H1 (cell line): ENCODE data around the gene KIAA1328. TPM values are rescaled to one million over a fixed set of nuclear protein-coding genes. Genes with fewer than 3 reads are reported as not detected.

ENCODE experiments used
- CTCF ChIA-PET: fragments of 300-600 bp; sonication (Branson Sonifier 250); formaldehyde crosslinking; loops from one replicate; lab custom pipeline; 2021; ENCODE audit not compliant: partially characterized antibody; lab: Charles Lee
- POLR2A ChIA-PET: fragments of 300-600 bp; sonication (Branson Sonifier 250); formaldehyde crosslinking; loops from one replicate; lab custom pipeline; 2021; ENCODE audit warnings: inconsistent platforms; ENCODE audit not compliant: partially characterized antibody; lab: Charles Lee
- DNase-seq, 2 experiments: peaks; one replicate each; pipeline versions ENCODE4 v3.0.0 to v3.0.0-alpha.2; 2010 to 2022; ENCODE audit warnings: low spot score in 2 of 2, low read depth in 1 of 2, mixed read lengths in 1 of 2
- FAIRE-seq: peaks from 2 replicates; lab custom pipeline; 2011; peaks lifted over from hg19 to GRCh38; lab: Jason Lieb, UNC
- H2AFZ ChIP-seq: 2 replicates; pipeline ENCODE4 v1.8.1; 2012; ENCODE audit warnings: low read length, inconsistent platforms
- H2AK5ac ChIP-seq: 2 replicates; pipeline ENCODE4 v1.6.1; 2013; ENCODE audit warnings: low read depth, low read length
- H2BK120ac ChIP-seq: replicated peaks from 2 replicates; pipeline ENCODE3; 2013; ENCODE audit warnings: low read depth, low read length, inconsistent platforms
- H2BK12ac ChIP-seq: 2 replicates; pipeline ENCODE4 v1.6.1; 2013; ENCODE audit warnings: low read depth, low read length
- H2BK15ac ChIP-seq: 2 replicates; pipeline ENCODE4 v1.6.1; 2013; ENCODE audit warnings: low read length
- H2BK20ac ChIP-seq: 2 replicates; pipeline ENCODE4 v1.6.1; 2013; ENCODE audit warnings: low read length
- H2BK5ac ChIP-seq: 2 replicates; pipeline ENCODE4 v1.6.1; 2013; ENCODE audit warnings: low read depth, low read length
- H3K14ac ChIP-seq: 2 replicates; pipeline ENCODE4 v1.6.1; 2013; ENCODE audit warnings: inconsistent platforms; ENCODE audit not compliant: insufficient read length
- H3K18ac ChIP-seq: 2 replicates; pipeline ENCODE4 v1.6.1; 2013; ENCODE audit warnings: low read length; ENCODE audit errors: extremely low read depth
- H3K23ac ChIP-seq: 2 replicates; pipeline ENCODE4 v1.6.1; 2013; ENCODE audit warnings: inconsistent platforms; ENCODE audit not compliant: insufficient read length
- H3K23me2 ChIP-seq: 2 replicates; pipeline ENCODE4 v1.6.1; 2013; ENCODE audit warnings: low read depth, low read length
- H3K27ac ChIP-seq: 2 replicates; pipeline ENCODE4 v1.6.1; 2011; ENCODE audit warnings: low read depth, low read length, inconsistent platforms
- H3K27me3 ChIP-seq, 4 experiments: replicated peaks in 1 of 4; 1 replicate in 1 of 4; 2 replicates in 3 of 4; pipeline versions ENCODE4 v1.6.1 to v1.8.1; 2011 to 2013; ENCODE audit warnings: low read length in 3 of 4, mild to moderate bottlenecking in 3 of 4, inconsistent platforms in 2 of 4, mixed read lengths in 2 of 4, moderate library complexity in 1 of 4; ENCODE audit not compliant: control insufficient read depth in 3 of 4, insufficient read depth in 3 of 4; ENCODE audit errors: extremely low read depth in 1 of 4
- H3K36me3 ChIP-seq, 4 experiments: 2 replicates each; pipeline versions ENCODE4 v1.6.1 to v1.8.1; 2011 to 2013; ENCODE audit warnings: mild to moderate bottlenecking in 4 of 4, low read length in 3 of 4, moderate library complexity in 2 of 4, control low read depth in 1 of 4, inconsistent platforms in 1 of 4; ENCODE audit not compliant: insufficient read depth in 4 of 4, control insufficient read depth in 2 of 4
- H3K4ac ChIP-seq: replicated peaks from 2 replicates; pipeline ENCODE3; 2013; ENCODE audit warnings: low read length, low read depth, mixed read lengths, inconsistent platforms; ENCODE audit not compliant: insufficient read length
- H3K4me1 ChIP-seq, 4 experiments: replicated peaks in 1 of 4; 1 replicate in 1 of 4; 2 replicates in 3 of 4; pipeline versions ENCODE4 v1.6.1 to v1.8.1; 2011 to 2013; ENCODE audit warnings: low read length in 3 of 4, inconsistent platforms in 2 of 4, mixed read lengths in 1 of 4; ENCODE audit not compliant: insufficient read depth in 4 of 4, control insufficient read depth in 3 of 4
- H3K4me2 ChIP-seq, 2 experiments: 2 replicates each; pipeline versions ENCODE4 v1.6.1 to v1.8.1; 2011 to 2013; ENCODE audit warnings: low read depth in 2 of 2, low read length in 2 of 2, control low read depth in 1 of 2, inconsistent platforms in 1 of 2, mild to moderate bottlenecking in 1 of 2; ENCODE audit not compliant: insufficient read depth in 1 of 2
- H3K4me3 ChIP-seq, 4 experiments: fragments of 200-600, 300-600 bp in 1 of 4; sonication (generic), shearing (Covaris generic), sonication (Bioruptor Twin) in 1 of 4; 2 replicates each; pipeline versions ENCODE4 v1.5.1 to v1.8.1; 2011 to 2016; ENCODE audit warnings: low read length in 4 of 4, low read depth in 3 of 4, control low read depth in 2 of 4, inconsistent platforms in 2 of 4, mild to moderate bottlenecking in 2 of 4, mixed read lengths in 1 of 4, moderate library complexity in 1 of 4; ENCODE audit not compliant: insufficient read depth in 2 of 4; ENCODE audit errors: extremely low read depth in 1 of 4
- H3K56ac ChIP-seq: replicated peaks from 2 replicates; pipeline ENCODE3; 2013; ENCODE audit warnings: low read depth, mild to moderate bottlenecking, mixed read lengths, low read length, inconsistent platforms; ENCODE audit not compliant: insufficient read length
- H3K79me1 ChIP-seq: 2 replicates; pipeline ENCODE4 v1.6.1; 2013; ENCODE audit warnings: low read depth, low read length, control low read depth
- H3K79me2 ChIP-seq, 2 experiments: 2 replicates each; pipeline versions ENCODE4 v1.6.1 to v1.8.1; 2012 to 2013; ENCODE audit warnings: low read length in 2 of 2, mild to moderate bottlenecking in 2 of 2, inconsistent platforms in 1 of 2; ENCODE audit not compliant: insufficient read depth in 2 of 2, control insufficient read depth in 1 of 2
- H3K9ac ChIP-seq, 4 experiments: replicated peaks in 1 of 4; 1 replicate in 1 of 4; 2 replicates in 3 of 4; pipeline versions ENCODE4 v1.6.1 to v1.8.1; 2011 to 2013; ENCODE audit warnings: low read depth in 3 of 4, low read length in 3 of 4, control low read depth in 2 of 4, mild to moderate bottlenecking in 2 of 4, moderate library complexity in 2 of 4, inconsistent platforms in 1 of 4; ENCODE audit errors: extremely low read depth in 1 of 4
- H3K9me3 ChIP-seq, 2 experiments: 2 replicates each; pipeline versions ENCODE4 v1.6.1 to v1.8.1; 2012 to 2013; ENCODE audit warnings: mild to moderate bottlenecking in 2 of 2, moderate library complexity in 2 of 2, control low read depth in 1 of 2, inconsistent platforms in 1 of 2, low read depth in 1 of 2, low read length in 1 of 2, mixed read lengths in 1 of 2; ENCODE audit not compliant: insufficient read depth in 2 of 2
- H4K20me1 ChIP-seq, 2 experiments: replicated peaks in 1 of 2; 2 replicates each; pipeline versions ENCODE3 to v1.8.1; 2011 to 2013; ENCODE audit warnings: inconsistent platforms in 2 of 2, low read length in 2 of 2, mild to moderate bottlenecking in 1 of 2; ENCODE audit not compliant: insufficient read depth in 2 of 2, control insufficient read depth in 1 of 2
- H4K5ac ChIP-seq: 2 replicates; pipeline ENCODE4 v1.6.1; 2013; ENCODE audit warnings: low read length, low read depth, mixed read lengths, inconsistent platforms; ENCODE audit not compliant: insufficient read length
- H4K8ac ChIP-seq: 2 replicates; pipeline ENCODE4 v1.8.0; 2013; ENCODE audit warnings: mild to moderate bottlenecking, moderate library complexity, low read length, inconsistent platforms; ENCODE audit not compliant: insufficient read depth; ENCODE audit errors: extremely low read depth
- H4K91ac ChIP-seq: replicated peaks from 2 replicates; pipeline ENCODE3; 2013; ENCODE audit warnings: low read length, mixed read lengths, inconsistent platforms; ENCODE audit not compliant: insufficient read length
- ASH2L ChIP-seq: fragments of 200-600, 300-600 bp; sonication (generic); IDR thresholded peaks from one replicate; pipeline ENCODE4 v1.7.1; 2017; ENCODE audit warnings: low read length
- ATF3 ChIP-seq: IDR thresholded peaks from 2 replicates; pipeline ENCODE4 v1.6.1; 2011; ENCODE audit warnings: low read depth, mild to moderate bottlenecking, low read length; ENCODE audit not compliant: insufficient read depth
- CHD1 ChIP-seq: IDR thresholded peaks from 2 replicates; pipeline ENCODE4 v1.6.1; 2012; ENCODE audit warnings: low read depth, low read length, improper control_type of control experiment
- CHD2 ChIP-seq: IDR thresholded peaks from 2 replicates; pipeline ENCODE4 v1.6.1; 2012; ENCODE audit warnings: low read length, improper control_type of control experiment
- GTF2F1 ChIP-seq: IDR thresholded peaks from 2 replicates; pipeline ENCODE4 v1.6.1; 2012; ENCODE audit warnings: low read depth, low read length, improper control_type of control experiment, borderline replicate concordance
- HDAC6 ChIP-seq: IDR thresholded peaks from one replicate; pipeline ENCODE4 v1.7.1; 2012; ENCODE audit warnings: low read depth, mild to moderate bottlenecking, inconsistent platforms, low read length, moderate library complexity
- KDM1A ChIP-seq: fragments of 200-600, 300-600 bp; sonication (generic); IDR thresholded peaks from 2 replicates; pipeline ENCODE4 v1.7.1; 2016; ENCODE audit warnings: mild to moderate bottlenecking, low read length, borderline replicate concordance
- POLR2A ChIP-seq, 2 experiments: IDR thresholded peaks; 1 replicate in 1 of 2; 2 replicates in 1 of 2; pipeline ENCODE4 v1.6.1; 2011; ENCODE audit warnings: low read depth in 2 of 2, low read length in 2 of 2, mild to moderate bottlenecking in 2 of 2; ENCODE audit errors: control extremely low read depth in 1 of 2
- SP4 ChIP-seq: IDR thresholded peaks from 2 replicates; pipeline ENCODE4 v1.6.1; 2012; ENCODE audit warnings: low read length, inconsistent platforms
- WGBS, 2 experiments: shearing (Covaris generic) in 1 of 2; methylation state at CpG; one replicate each; pipeline versions ENCODE4 v1.1.6 to v1.1.7; 2013 to 2015; ENCODE audit warnings: low lambda C conversion rate in 2 of 2, mixed read lengths in 2 of 2, inconsistent platforms in 1 of 2, low coverage in 1 of 2, missing lambda C conversion rate in 1 of 2; ENCODE audit not compliant: insufficient replicate concordance in 2 of 2, insufficient coverage in 1 of 2, insufficient read length in 1 of 2; ENCODE audit errors: extremely low coverage in 1 of 2, missing lambda C conversion rate in 1 of 2; 5-methylcytosine and 5-hydroxymethylcytosine counted together
- polyA plus RNA-seq, 7 experiments: library from polyadenylated mRNA; depleted of rRNA in 3 of 7; stranded (reverse) in 5 of 7; unstranded in 2 of 7; fragments of >200 nt in 5 of 7; fragments of 200-250 nt in 2 of 7; gene quantifications; 1 replicate in 5 of 7; 2 replicates in 1 of 7; 4 replicates in 1 of 7; pipeline versions ENCODE4 v1.2.1 to v1.2.3, GENCODE V29; 2011 to 2013; ENCODE audit warnings: missing spikeins in 2 of 7, mixed read lengths in 2 of 7
- total RNA-seq: library from RNA; stranded (reverse); fragmentation: NEBNext Ultra II Directional; extraction: Animal tissue kit (Norgen Biotek cat#: 25700); gene quantifications from 2 replicates; pipeline ENCODE4 v1.2.1, GENCODE V29; 2021

KIAA1328 gene
- total and polyA plus RNA-seq, 2 of the 8 experiments (the other 6 are each of a cell fraction or from before 2014, with no cell fraction given) = 2.6 to 5.7 TPM

- WGBS, 2 experiments = 88% methylated on average over 2 of the region's 2 CpGs; no CpG with 5 or more reads in 1 of the 2 experiments
- Histone ChIP-seq H3K23me2 (no peaks in the 10 kb centered on the region), H3K4me1 (peaks cover 0 to 4% (median 0%) of the 10 kb centered on the region in 4 experiments; a peak in 1 of 7 replicates), H3K4ac (no peak overlapping the region), H3K27me3 (no peaks in the 10 kb centered on the region), H3K36me3 (no peaks in the 10 kb centered on the region), H3K14ac (no peak overlapping the region), H3K9me3 (no peaks in the 10 kb centered on the region), H3K4me3 (no peak overlapping the region), H2BK120ac (no peak overlapping the region), H2BK15ac (no peak overlapping the region), H2BK5ac (no peak overlapping the region), H4K20me1 (no peaks in the 10 kb centered on the region), H2AFZ (no peak overlapping the region), H2BK20ac (no peak overlapping the region), H3K79me1 (no peaks in the 10 kb centered on the region), H3K23ac (no peak overlapping the region), H3K18ac (no peak overlapping the region), H4K91ac (no peak overlapping the region), H3K56ac (no peak overlapping the region), H4K8ac (no peak overlapping the region), H2BK12ac (no peak overlapping the region), H3K9ac (no peak overlapping the region), H3K4me2 (no peak overlapping the region), H3K79me2 (no peaks in the 10 kb centered on the region), H4K5ac (no peak overlapping the region), H3K27ac (no peak overlapping the region), H2AK5ac (no peak overlapping the region)
- TF ChIP-seq HDAC6 = no peak
- TF ChIP-seq SP4 = no peak
- TF ChIP-seq KDM1A = no peak
- TF ChIP-seq ASH2L = no peak
- TF ChIP-seq CHD1 = no peak
- TF ChIP-seq GTF2F1 = no peak
- no peak for TF ChIP-seq ATF3
- TF ChIP-seq POLR2A (IDR thresholded peaks at IDR 0.05; ENCODE audit: control extremely low read depth in 1 of 2, low read depth in 2 of 2, low read length in 2 of 2) = no peak
- no peak for TF ChIP-seq CHD2
- ChIA-PET CTCF (interaction anchor here (0.9 kb wide), 1 partner anchor 13 kb away, joined by 4 read pairs; no protein-coding TSS in a partner anchor), POLR2A (no interaction called here)
- no peak for DNase-seq
- no peak for FAIRE-seq
Observed at GRCh38 chr18:36929601-36930000, 100.7 kb downstream of the KIAA1328 start.
